Esophagus squamous epithelium (tissue), 4 donors: ENCODE measurements around the gene IL12A.

Experiments used
- POLR2A ChIP-seq, 4 donors: fragments of 450-650 bp; IDR thresholded peaks; one replicate each; pipeline ENCODE4 v1.6.1; 2017; ENCODE audit warnings: antibody characterized with exemption in 4 of 4, mild to moderate bottlenecking in 4 of 4, moderate library complexity in 3 of 4
- TF ChIP-seq, protein P1 (sequence below), 6 experiments: fragments of 450-650 bp in 4 of 6; fragments of 200-600 bp in 2 of 6; sonication (generic) in 2 of 6; IDR thresholded peaks; one replicate each; pipeline ENCODE4 v1.5.1; 2016 to 2019; ENCODE audit warnings: antibody characterized with exemption in 6 of 6, mild to moderate bottlenecking in 4 of 6, moderate library complexity in 4 of 6

DNA sequence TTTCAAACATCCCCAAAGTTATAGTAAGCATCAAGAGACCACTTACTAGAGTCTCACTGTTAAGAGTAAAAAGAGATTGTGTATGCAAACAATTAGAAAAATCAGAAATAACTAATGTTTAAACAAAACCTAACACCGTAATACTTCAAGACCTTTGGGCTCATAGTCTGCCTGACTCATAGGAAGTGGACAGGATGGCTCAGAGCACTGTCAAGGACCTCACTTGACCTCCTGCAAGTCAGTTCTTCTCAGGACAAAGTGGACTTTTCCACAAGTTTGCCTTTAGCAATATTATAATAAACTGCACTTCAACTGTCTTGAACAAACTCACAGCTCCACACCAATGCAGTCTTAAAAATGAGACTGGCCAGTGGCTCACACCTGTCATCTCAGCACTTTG is 34.8 kb downstream of the IL12A start:
- TF ChIP-seq, protein P1, sequence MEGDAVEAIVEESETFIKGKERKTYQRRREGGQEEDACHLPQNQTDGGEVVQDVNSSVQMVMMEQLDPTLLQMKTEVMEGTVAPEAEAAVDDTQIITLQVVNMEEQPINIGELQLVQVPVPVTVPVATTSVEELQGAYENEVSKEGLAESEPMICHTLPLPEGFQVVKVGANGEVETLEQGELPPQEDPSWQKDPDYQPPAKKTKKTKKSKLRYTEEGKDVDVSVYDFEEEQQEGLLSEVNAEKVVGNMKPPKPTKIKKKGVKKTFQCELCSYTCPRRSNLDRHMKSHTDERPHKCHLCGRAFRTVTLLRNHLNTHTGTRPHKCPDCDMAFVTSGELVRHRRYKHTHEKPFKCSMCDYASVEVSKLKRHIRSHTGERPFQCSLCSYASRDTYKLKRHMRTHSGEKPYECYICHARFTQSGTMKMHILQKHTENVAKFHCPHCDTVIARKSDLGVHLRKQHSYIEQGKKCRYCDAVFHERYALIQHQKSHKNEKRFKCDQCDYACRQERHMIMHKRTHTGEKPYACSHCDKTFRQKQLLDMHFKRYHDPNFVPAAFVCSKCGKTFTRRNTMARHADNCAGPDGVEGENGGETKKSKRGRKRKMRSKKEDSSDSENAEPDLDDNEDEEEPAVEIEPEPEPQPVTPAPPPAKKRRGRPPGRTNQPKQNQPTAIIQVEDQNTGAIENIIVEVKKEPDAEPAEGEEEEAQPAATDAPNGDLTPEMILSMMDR (IDR thresholded peaks at IDR 0.05) = no peak
- no peak for TF ChIP-seq POLR2A (IDR thresholded peaks at IDR 0.05)
